Measurements from ENCODE around the gene RNF17.

RNF17 gene

GRCh38 chr13:24921003-24921402 is 157.0 kb downstream of the RNF17 start:
- no peak for DNase-seq (ENCODE audit: extremely low read depth, low read depth)
- H3K4me3 ChIP-seq (replicated peaks; ENCODE audit: low read depth, low read length): no peak overlapping the region
- TF ChIP-seq CTCF (IDR thresholded peaks at IDR 0.05; ENCODE audit: low read depth, low read length, missing control alignments): no peak

GRCh38 chr13:24921881-24922280 is 157.9 kb downstream of the RNF17 start:
- no peak for TF ChIP-seq CTCF (IDR thresholded peaks at IDR 0.05; ENCODE audit: low read depth, low read length, missing control alignments)
- DNase-seq (ENCODE audit: extremely low read depth, low read depth): no peak
- peak overlapping the region; percentile 75 for H3K4me3 ChIP-seq (replicated peaks; ENCODE audit: low read depth, low read length)

GRCh38 chr13:24922387-24922744 is 158.4 kb downstream of the RNF17 start:
- DNase-seq (ENCODE audit: extremely low read depth, low read depth): no peak
- H3K4me3 ChIP-seq (replicated peaks; ENCODE audit: low read depth, low read length): peak overlapping the region; percentile 75
- TF ChIP-seq CTCF (IDR thresholded peaks at IDR 0.05; ENCODE audit: low read depth, low read length, missing control alignments): no peak

GRCh38 chr13:24922745-24923591 is 159.0 kb downstream of the RNF17 start:
- peak overlapping the region; percentile 75 for H3K4me3 ChIP-seq (replicated peaks; ENCODE audit: low read depth, low read length)

GRCh38 chr13:24925318-24926231 is 161.6 kb downstream of the RNF17 start:
- DNase-seq (ENCODE audit: extremely low read depth, low read depth): no peak
- no peak overlapping the region for H3K4me3 ChIP-seq (replicated peaks; ENCODE audit: low read depth, low read length)
- TF ChIP-seq CTCF (IDR thresholded peaks at IDR 0.05; ENCODE audit: low read depth, low read length, missing control alignments): no peak

More at GRCh38 chr13:24922745-24923591, 159.0 kb downstream of the RNF17 start:
- no peak for TF ChIP-seq CTCF (IDR thresholded peaks at IDR 0.05; ENCODE audit: low read depth, low read length, missing control alignments)
- peak; percentile 86 for DNase-seq (ENCODE audit: extremely low read depth, low read depth)

GRCh38 chr13:24927810-24928404 is 163.9 kb downstream of the RNF17 start:
- TF ChIP-seq CTCF (IDR thresholded peaks at IDR 0.05; ENCODE audit: low read depth, low read length, missing control alignments): no peak
- no peak overlapping the region for H3K4me3 ChIP-seq (replicated peaks; ENCODE audit: low read depth, low read length)
- DNase-seq (ENCODE audit: extremely low read depth, low read depth): no peak
